Ovary (tissue), 9 donors: ENCODE measurements around the gene SREBF2. TPM values are rescaled to one million over a fixed set of nuclear protein-coding genes. Genes with fewer than 3 reads are reported as not detected.

Source experiments
- DNase-seq, 5 donors: peaks; one replicate each; pipeline ENCODE4 v3.0.0-alpha.2; 2019 to 2020
- H3K27ac ChIP-seq, 2 donors: fragments of 200-600 bp; one replicate each; pipeline versions ENCODE4 v1.5.1 to v1.8.0; 2019 to 2022
- H3K27me3 ChIP-seq: fragments of 200-600 bp; one replicate; pipeline ENCODE4 v1.8.0; 2022
- H3K36me3 ChIP-seq: fragments of 200-600 bp; sonication (generic); one replicate; pipeline ENCODE4 v1.5.1; 2019
- H3K4me1 ChIP-seq: one replicate; pipeline ENCODE4 v1.8.1; 2013; ENCODE audit warnings: mild to moderate bottlenecking, moderate library complexity; ENCODE audit not compliant: insufficient read depth
- H3K4me3 ChIP-seq: fragments of 200-600 bp; sonication (generic); one replicate; pipeline ENCODE4 v1.5.1; 2017
- H3K9me3 ChIP-seq, 2 donors: fragments of 200-600 bp in 1 of 2; sonication (generic) in 1 of 2; one replicate each; pipeline versions ENCODE4 v1.5.1 to v1.8.1; 2013 to 2019; ENCODE audit warnings: mild to moderate bottlenecking in 1 of 2, moderate library complexity in 1 of 2
- CTCF ChIP-seq, 3 donors: fragments of 450-650 bp in 2 of 3; fragments of 200-600 bp in 1 of 3; IDR thresholded peaks; one replicate each; pipeline versions ENCODE4 v1.5.1 to v1.8.0; 2016 to 2022; ENCODE audit warnings: antibody characterized with exemption in 3 of 3, mild to moderate bottlenecking in 1 of 3
- EP300 ChIP-seq: sonication (generic); formaldehyde crosslinking; IDR thresholded peaks from one replicate; pipeline ENCODE4 v1.6.1; 2017; ENCODE audit warnings: antibody characterized with exemption
- POLR2A ChIP-seq: fragments of 450-650 bp; IDR thresholded peaks from one replicate; pipeline ENCODE4 v1.6.1; 2017; ENCODE audit warnings: antibody characterized with exemption, mild to moderate bottlenecking, moderate library complexity
- WGBS, 3 donors: extraction: QIAGEN DNeasy Blood & Tissue Kit in 1 of 3; methylation state at CpG; one replicate each; pipeline versions ENCODE4 v1.1.5 to v1.1.7; 2013 to 2017; 5-methylcytosine and 5-hydroxymethylcytosine counted together
- intact Hi-C, 4 donors: fragments of 100-400 bp; cut with DNase I; formaldehyde crosslinking; loops; one replicate each; pipeline versions ENCODE4 v1.11.0 to v1.15.1; 2022 to 2023
- polyA plus RNA-seq, 2 donors: library from polyadenylated mRNA; stranded (reverse); fragments of 200-250 nt in 1 of 2; fragments of 350-450 nt in 1 of 2; fragmentation: Illumina TruSeq in 1 of 2; extraction: RNeasy Lipid Tissue Mini Kit (QIAGEN cat#74804) in 1 of 2; gene quantifications; one replicate each; pipeline ENCODE4 v1.2.3, GENCODE V29; 2013 to 2014
- total RNA-seq, 7 donors: library from RNA; depleted of rRNA in 2 of 7; stranded (reverse); fragments of >200 nt in 2 of 7; fragmentation: NEBNext Ultra II Directional in 3 of 7; extraction: Animal tissue kit (Norgen Biotek cat#: 25700) in 3 of 7; gene quantifications; one replicate each; pipeline versions ENCODE4 v1.1.0 to v1.2.4, GENCODE V29; 2016 to 2023
- donor health status: DM: no; HTN: no; CAD: no; lungs with moderate emphysema.
- donor health status: DM: no; HTN: no; CAD: no.
- donor health status: Bipolar disorder and iron deficiency.
- donor health status: DM: yes; HTN: yes; CAD: no.
- donor health status: DM: no; HTN: no; CAD: no.
- donor health status: DM: yes; HTN: yes; CAD: no.

The SREBF2 gene
- total and polyA plus RNA-seq, 9 donors = 29.2 to 215 (median 74.1) TPM

GRCh38 chr22:41909310-41910049, 76.6 kb downstream of the SREBF2 start:
- peak in 1 of 5 donors; percentile 27 for DNase-seq
- H3K4me3 ChIP-seq = peak overlapping the region; percentile 13
- H3K36me3 ChIP-seq = no peaks in the 10 kb centered on the region
- intact Hi-C loops = no loop called here
- no peak overlapping the region for H3K27ac ChIP-seq
- WGBS, 3 donors = 23 to 28% (median 26%) methylated on average over 51 to 55 of the region's 55 CpGs
- H3K9me3 ChIP-seq = no peaks in the 10 kb centered on the region
- TF ChIP-seq POLR2A (no peak), CTCF (IDR thresholded peaks at IDR 0.05) (no peak), EP300 (no peak)
- H3K27me3 ChIP-seq = peaks cover 2% of the 10 kb centered on the region
- H3K4me1 ChIP-seq = peaks cover 9% of the 10 kb centered on the region

- 1% methylated on average over 37 to 112 of the region's 112 CpGs for WGBS, 3 donors
- Histone ChIP-seq H3K4me1 (peaks cover 9% of the 10 kb centered on the region), H3K36me3 (no peaks in the 10 kb centered on the region), H3K4me3 (peak overlapping the region; percentile 13), H3K9me3 (no peaks in the 10 kb centered on the region), H3K27me3 (peaks cover 3% of the 10 kb centered on the region), H3K27ac (no peak overlapping the region)
- DNase-seq = peak in 2 of 5 donors; percentile 54 to 66
- intact Hi-C loops = no loop called here
- no peak for TF ChIP-seq EP300
- TF ChIP-seq POLR2A = no peak
- TF ChIP-seq CTCF (IDR thresholded peaks at IDR 0.05) = no peak
These were observed 77.4 kb downstream of the SREBF2 start for GRCh38 chr22:41910050-41911000.

GRCh38 chr22:41911001-41911611, 78.2 kb downstream of the SREBF2 start:
- peaks cover 9% of the 10 kb centered on the region for H3K4me1 ChIP-seq
- no peak for DNase-seq
- intact Hi-C loops = no loop called here
- WGBS, 3 donors = 6 to 15% (median 8%) methylated on average over 14 to 37 of the region's 37 CpGs
- TF ChIP-seq CTCF (IDR thresholded peaks at IDR 0.05) = no peak
- TF ChIP-seq POLR2A = no peak
- TF ChIP-seq EP300 = no peak
- H3K36me3 ChIP-seq = no peaks in the 10 kb centered on the region
- peaks cover 6% of the 10 kb centered on the region for H3K27me3 ChIP-seq
- H3K27ac ChIP-seq = peak overlapping the region in 1 of 2 donors; percentile 6
- H3K9me3 ChIP-seq = no peaks in the 10 kb centered on the region
- H3K4me3 ChIP-seq = no peak overlapping the region

- TF ChIP-seq CTCF (IDR thresholded peaks at IDR 0.05) (no peak), EP300 (no peak), POLR2A (no peak)
- H3K27ac ChIP-seq = no peak overlapping the region
- no peak overlapping the region for H3K4me3 ChIP-seq
- H3K4me1 ChIP-seq = peaks cover 9% of the 10 kb centered on the region
- WGBS, 3 donors = 61 to 67% (median 65%) methylated on average over 9 of the region's 9 CpGs
- DNase-seq = no peak
- intact Hi-C loops = no loop called here
- H3K36me3 ChIP-seq = no peaks in the 10 kb centered on the region
- H3K9me3 ChIP-seq = no peaks in the 10 kb centered on the region
- peaks cover 6% of the 10 kb centered on the region for H3K27me3 ChIP-seq
These were observed 79.6 kb downstream of the SREBF2 start for GRCh38 chr22:41912338-41913039.
